G401.6 (cell line): Measurements from ENCODE around the gene ZNF444.
"Not testable (repeated sequence)": the region's sequence is repeated elsewhere in the genome, so short reads cannot be mapped to it uniquely, and the experiment has no call there.

Source experiments
- FAIRE-seq: peaks from 2 replicates; lab custom pipeline; 2012; peaks lifted over from hg19 to GRCh38; lab: Jason Lieb, UNC

Gene ZNF444

GRCh38 chr19:56189785-56190184, 48.7 kb downstream of the ZNF444 start:
- no peak for FAIRE-seq

- FAIRE-seq = no peak
Measured at GRCh38 chr19:56191115-56191514, 50.0 kb downstream of the ZNF444 start.

DNA sequence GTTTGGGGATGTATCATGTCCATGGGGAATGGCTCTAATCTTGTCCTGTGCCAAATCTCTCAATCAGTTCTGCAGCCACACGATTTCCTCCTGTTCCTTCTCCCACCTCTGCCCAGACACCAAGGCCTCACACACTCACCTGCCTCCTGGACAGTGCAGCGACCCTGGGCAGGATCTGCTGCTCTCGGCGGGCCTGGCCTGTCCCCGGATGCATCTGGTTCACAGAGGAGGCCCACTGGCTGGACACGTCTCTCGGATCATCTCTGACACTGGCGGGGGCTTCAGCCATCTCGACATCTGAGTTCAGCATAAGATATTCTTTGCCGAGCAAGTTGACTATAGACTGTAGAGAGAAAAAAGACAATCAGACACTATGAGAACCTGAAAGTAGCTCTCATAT, 50.6 kb downstream of the ZNF444 start:
- no peak for FAIRE-seq

- FAIRE-seq = no peak
Measured at GRCh38 chr19:56193981-56194640, 53.0 kb downstream of the ZNF444 start.

- FAIRE-seq = not testable (repeated sequence)
Measured at GRCh38 chr19:56197646-56198045, 56.6 kb downstream of the ZNF444 start, which contains the start of gene ZSCAN5B. ZSCAN5B (minus strand) TSS chr19:56197783; CDS start chr19:56193052, 4,731 bp downstream.

- no peak for FAIRE-seq
Measured at GRCh38 chr19:56199687-56200086, 58.6 kb downstream of the ZNF444 start.

DNA sequence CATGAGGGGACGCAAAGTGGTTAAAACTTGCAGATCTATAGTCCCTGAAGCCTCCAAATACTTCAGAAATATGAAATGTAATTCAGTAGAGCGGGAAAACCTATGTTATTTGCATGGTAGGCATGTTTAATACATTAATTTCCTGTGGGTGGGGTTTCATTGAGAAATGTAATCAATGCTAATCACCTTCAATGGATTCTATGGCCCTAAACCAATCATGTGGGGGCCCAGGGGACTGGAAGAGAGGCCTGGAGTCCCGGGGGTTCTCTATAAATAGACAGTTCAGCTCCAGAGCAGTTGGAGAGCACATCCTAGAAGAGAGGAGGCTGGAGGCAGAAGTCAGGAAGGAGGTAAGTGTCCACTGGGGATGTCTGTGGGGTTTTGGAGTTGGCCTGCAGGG, 60.9 kb downstream of the ZNF444 start, which contains the start of gene ZSCAN5C:
TSS of gene ZSCAN5C (plus strand) at position 301 of the 400 bp plus-strand sequence. CDS start 3,641 bp downstream, outside the sequence.
- no peak for FAIRE-seq

DNA sequence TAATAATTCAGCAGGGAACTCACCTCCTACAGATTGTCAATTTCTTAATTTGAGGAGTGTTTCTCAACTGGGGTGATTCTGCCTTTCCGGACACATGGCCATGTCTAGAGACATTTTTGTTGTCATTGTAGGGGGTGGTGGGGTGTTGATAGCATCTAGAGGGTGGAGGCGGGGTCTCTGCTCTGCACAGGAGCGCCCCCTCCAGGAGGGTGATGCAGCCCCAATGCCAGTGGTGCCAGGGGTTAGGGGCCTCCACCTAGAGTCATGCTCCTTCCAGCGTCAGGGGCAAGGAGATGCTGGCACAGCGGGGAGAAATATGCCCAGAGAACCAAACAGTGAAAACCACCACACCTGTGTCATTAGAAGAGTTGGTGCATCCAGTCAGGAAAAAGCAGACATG, 66.5 kb downstream of the ZNF444 start:
- FAIRE-seq = not testable (repeated sequence)

- FAIRE-seq = no peak
Measured at GRCh38 chr19:56209091-56209490, 68.0 kb downstream of the ZNF444 start.

DNA sequence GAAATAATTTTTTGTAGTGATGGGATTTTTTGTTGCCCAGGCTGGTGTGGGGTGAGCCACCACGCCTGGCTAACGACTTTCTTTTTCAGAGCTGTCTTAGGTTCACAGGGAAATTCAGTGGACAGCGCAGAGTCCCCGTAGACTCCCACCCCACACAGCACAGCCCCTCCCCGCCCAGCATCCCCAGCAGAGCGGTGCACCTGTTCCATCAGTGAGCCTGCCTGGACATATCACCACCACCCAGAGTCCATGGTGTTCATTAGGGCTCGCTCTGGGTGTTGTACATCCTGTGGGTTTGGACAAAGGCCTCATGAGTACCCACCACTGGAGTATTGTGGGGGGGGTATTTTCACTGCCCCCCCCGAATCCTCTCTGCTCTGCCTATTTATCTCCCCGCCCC, 68.9 kb downstream of the ZNF444 start:
- FAIRE-seq = not testable (repeated sequence)
